Neural cell (in vitro differentiated cells): ENCODE measurements around the gene EIF3I. TPM values are rescaled to one million over a fixed set of nuclear protein-coding genes. Genes with fewer than 3 reads are reported as not detected.
A peak's percentile ranks its signal among the peaks of the same experiment; 100 is the strongest.

ENCODE experiments used
- H2AFZ ChIP-seq: fragments of 200-600, 300-800 bp; sonication (generic), shearing (Covaris generic); 2 replicates; pipeline ENCODE4 v1.6.0; 2014; ENCODE audit warnings: low read depth, mild to moderate bottlenecking, antibody characterized with exemption, low read length, moderate library complexity
- H3F3A ChIP-seq: fragments of 200-600 bp; shearing (Covaris generic); 2 replicates; pipeline ENCODE4 v1.6.1; 2016; ENCODE audit warnings: mild to moderate bottlenecking, moderate library complexity, mixed read lengths, antibody characterized with exemption, low read length; ENCODE audit not compliant: insufficient read depth, poor library complexity, severe bottlenecking
- H3K27ac ChIP-seq: fragments of 200-600, 300-800 bp; sonication (generic), shearing (Covaris generic); 2 replicates; pipeline ENCODE4 v1.5.1; 2014; ENCODE audit warnings: mild to moderate bottlenecking, low read length, moderate library complexity
- H3K27me3 ChIP-seq: fragments of 300-800, 200-600 bp; sonication (generic), shearing (Covaris generic); 2 replicates; pipeline ENCODE4 v1.6.0; 2014; ENCODE audit warnings: mild to moderate bottlenecking, low read depth, low read length, moderate library complexity; ENCODE audit not compliant: insufficient read depth
- H3K36me3 ChIP-seq: fragments of 300-800, 200-600 bp; sonication (generic), shearing (Covaris generic); 2 replicates; pipeline ENCODE4 v1.5.1; 2014; ENCODE audit warnings: mild to moderate bottlenecking, antibody characterized with exemption, low read length, moderate library complexity; ENCODE audit not compliant: insufficient read depth
- H3K4me2 ChIP-seq: fragments of 300-800, 200-600 bp; sonication (generic), shearing (Covaris generic); 2 replicates; pipeline ENCODE4 v1.6.0; 2014; ENCODE audit warnings: mild to moderate bottlenecking, low read length
- H3K4me3 ChIP-seq: fragments of 300-800, 200-600 bp; sonication (generic), shearing (Covaris generic); 2 replicates; pipeline ENCODE4 v1.5.1; 2014; ENCODE audit warnings: mild to moderate bottlenecking, low read length, moderate library complexity
- H3K79me2 ChIP-seq: fragments of 200-600 bp; shearing (Covaris generic); replicated peaks from 2 replicates; pipeline ENCODE4 v1.6.0; 2014; ENCODE audit warnings: mild to moderate bottlenecking, low read length, moderate library complexity; ENCODE audit not compliant: insufficient read depth
- H3K9ac ChIP-seq: fragments of 300-800, 200-600 bp; sonication (generic), shearing (Covaris generic); 2 replicates; pipeline ENCODE4 v1.6.1; 2016; ENCODE audit warnings: mild to moderate bottlenecking, low read length, mixed read lengths
- H3K9me2 ChIP-seq: fragments of 200-600 bp; shearing (Covaris generic); 2 replicates; pipeline ENCODE4 v1.6.1; 2016; ENCODE audit warnings: mild to moderate bottlenecking, low read length, mixed read lengths; ENCODE audit not compliant: insufficient read depth
- H3K9me3 ChIP-seq: fragments of 200-600, 300-800 bp; sonication (generic), shearing (Covaris generic); 2 replicates; pipeline ENCODE4 v1.6.1; 2016; ENCODE audit warnings: mild to moderate bottlenecking, mixed run types, low read length, moderate library complexity, mixed read lengths
- H4K20me1 ChIP-seq: fragments of 200-600 bp; shearing (Covaris generic); 2 replicates; pipeline ENCODE4 v1.6.1; 2016; ENCODE audit warnings: mild to moderate bottlenecking, mixed run types; ENCODE audit not compliant: insufficient read depth
- CTCF ChIP-seq: fragments of 450-650 bp; IDR thresholded peaks from 2 replicates; pipeline ENCODE4 v1.5.1; 2014; ENCODE audit warnings: antibody characterized with exemption, mild to moderate bottlenecking, moderate library complexity; ENCODE audit not compliant: poor library complexity, severe bottlenecking
- EP300 ChIP-seq: fragments of 450-650 bp; conservative IDR thresholded peaks from 2 replicates; pipeline ENCODE4 v1.6.1; 2014; ENCODE audit warnings: antibody characterized with exemption, mild to moderate bottlenecking, moderate library complexity; ENCODE audit not compliant: poor library complexity, severe bottlenecking
- EZH2 ChIP-seq: fragments of 200-600, 300-800 bp; shearing (Covaris generic), sonication (generic); IDR thresholded peaks from 2 replicates; pipeline ENCODE4 v1.6.1; 2014; ENCODE audit warnings: antibody characterized with exemption, low read length, borderline replicate concordance, mild to moderate bottlenecking; ENCODE audit not compliant: insufficient read depth, poor library complexity, severe bottlenecking
- MXI1 ChIP-seq: fragments of 450-650 bp; conservative IDR thresholded peaks from 2 replicates; pipeline ENCODE4 v1.6.1; 2014; ENCODE audit warnings: antibody characterized with exemption, mild to moderate bottlenecking; ENCODE audit not compliant: poor library complexity, severe bottlenecking
- POLR2AphosphoS5 ChIP-seq: IDR thresholded peaks from 2 replicates; pipeline ENCODE4 v1.6.1; 2012
- RAD21 ChIP-seq: fragments of 450-650 bp; conservative IDR thresholded peaks from 2 replicates; pipeline ENCODE4 v1.6.1; 2014; ENCODE audit warnings: antibody characterized with exemption, mild to moderate bottlenecking, moderate library complexity
- SMC3 ChIP-seq: fragments of 450-650 bp; conservative IDR thresholded peaks from 2 replicates; pipeline ENCODE4 v1.6.1; 2014; ENCODE audit warnings: antibody characterized with exemption, mild to moderate bottlenecking, moderate library complexity; ENCODE audit not compliant: poor library complexity
- TAF1 ChIP-seq: IDR thresholded peaks from 2 replicates; pipeline ENCODE4 v1.6.1; 2012; ENCODE audit warnings: low read depth
- polyA plus RNA-seq: library from polyadenylated mRNA; depleted of rRNA; stranded (reverse); fragments of >200 nt; gene quantifications from 2 replicates; pipeline ENCODE4 v1.2.3, GENCODE V29; 2014
- TF ChIP-seq, protein P1 (sequence below): IDR thresholded peaks from 2 replicates; pipeline ENCODE4 v1.6.1; 2012; ENCODE audit warnings: borderline replicate concordance

EIF3I gene
- polyA plus RNA-seq, 1 donor from 2014 or later = 158 TPM

DNA sequence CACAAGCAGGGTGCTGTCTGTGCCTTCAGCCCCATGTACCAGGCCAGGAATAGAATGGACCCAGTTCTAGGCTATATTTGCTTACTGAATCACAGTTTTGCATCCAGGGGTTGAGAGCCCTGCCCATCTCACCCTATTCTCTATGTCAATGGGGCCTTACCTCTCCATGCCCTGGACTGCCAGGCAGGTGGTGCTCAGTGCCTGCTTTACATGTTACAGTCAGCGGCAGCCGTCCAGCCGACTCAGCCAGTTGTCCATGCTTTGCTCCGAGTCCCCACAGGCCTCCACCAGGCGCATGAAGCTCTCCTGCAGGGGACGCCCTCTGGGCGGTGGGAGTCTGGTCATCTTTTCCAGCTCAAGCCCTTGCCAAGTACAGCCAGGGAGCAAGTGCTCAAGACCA lies 12.6 kb downstream of the EIF3I start:
- no peak for TF ChIP-seq CTCF
- H3K27ac ChIP-seq = no peak overlapping the region
- H3K4me3 ChIP-seq = no peak overlapping the region
- H3F3A ChIP-seq = no peaks in the 10 kb centered on the region
- H3K9ac ChIP-seq = no peak overlapping the region
- peaks cover 4% of the 10 kb centered on the region for H3K36me3 ChIP-seq
- no peak overlapping the region for H3K4me2 ChIP-seq
- no peaks in the 10 kb centered on the region for H3K9me2 ChIP-seq
- H3K79me2 ChIP-seq = no peaks in the 10 kb centered on the region
- no peak overlapping the region for H2AFZ ChIP-seq
- peaks cover 3% of the 10 kb centered on the region for H3K27me3 ChIP-seq
- no peaks in the 10 kb centered on the region for H4K20me1 ChIP-seq
- H3K9me3 ChIP-seq = no peaks in the 10 kb centered on the region

DNA sequence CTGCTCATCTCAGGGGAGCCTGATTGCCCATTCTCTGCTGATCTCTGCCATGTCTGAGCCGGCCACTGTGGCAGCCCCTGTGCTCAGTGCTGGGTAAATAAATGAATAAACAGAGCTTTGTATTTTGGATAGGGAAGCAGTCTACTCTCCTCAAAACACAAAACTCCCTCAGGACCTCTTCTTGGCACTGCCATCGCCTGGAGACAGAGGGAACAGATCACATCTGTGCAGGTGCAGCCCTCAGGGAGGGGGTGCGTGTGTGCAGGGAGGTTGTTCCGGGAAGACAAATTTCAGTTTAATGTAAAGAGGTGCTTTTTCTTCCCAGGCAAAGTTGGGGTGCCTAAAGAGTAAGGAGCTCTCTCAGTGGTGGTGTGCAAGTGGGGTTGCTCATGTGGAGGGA lies 17.1 kb downstream of the EIF3I start:
- Histone ChIP-seq H3K79me2 (no peaks in the 10 kb centered on the region), H3K4me2 (no peak overlapping the region), H3K4me3 (no peak overlapping the region), H3K9me3 (no peaks in the 10 kb centered on the region), H3K27ac (no peak overlapping the region), H3K9me2 (no peaks in the 10 kb centered on the region), H4K20me1 (no peaks in the 10 kb centered on the region), H3K27me3 (peaks cover 24% of the 10 kb centered on the region), H2AFZ (no peak overlapping the region), H3K36me3 (no peaks in the 10 kb centered on the region), H3F3A (no peaks in the 10 kb centered on the region), H3K9ac (no peak overlapping the region)
- no peak for TF ChIP-seq POLR2AphosphoS5

- Histone ChIP-seq H3K9me3 (no peaks in the 10 kb centered on the region), H3K9me2 (no peaks in the 10 kb centered on the region), H4K20me1 (no peaks in the 10 kb centered on the region), H3K27ac (no peak overlapping the region), H3K27me3 (peaks cover 24% of the 10 kb centered on the region), H3K9ac (no peak overlapping the region), H3K4me3 (peak overlapping the region; percentile 60), H3K36me3 (no peaks in the 10 kb centered on the region), H3F3A (no peaks in the 10 kb centered on the region), H2AFZ (no peak overlapping the region), H3K4me2 (no peak overlapping the region), H3K79me2 (no peaks in the 10 kb centered on the region)
- TF ChIP-seq, protein P1, sequence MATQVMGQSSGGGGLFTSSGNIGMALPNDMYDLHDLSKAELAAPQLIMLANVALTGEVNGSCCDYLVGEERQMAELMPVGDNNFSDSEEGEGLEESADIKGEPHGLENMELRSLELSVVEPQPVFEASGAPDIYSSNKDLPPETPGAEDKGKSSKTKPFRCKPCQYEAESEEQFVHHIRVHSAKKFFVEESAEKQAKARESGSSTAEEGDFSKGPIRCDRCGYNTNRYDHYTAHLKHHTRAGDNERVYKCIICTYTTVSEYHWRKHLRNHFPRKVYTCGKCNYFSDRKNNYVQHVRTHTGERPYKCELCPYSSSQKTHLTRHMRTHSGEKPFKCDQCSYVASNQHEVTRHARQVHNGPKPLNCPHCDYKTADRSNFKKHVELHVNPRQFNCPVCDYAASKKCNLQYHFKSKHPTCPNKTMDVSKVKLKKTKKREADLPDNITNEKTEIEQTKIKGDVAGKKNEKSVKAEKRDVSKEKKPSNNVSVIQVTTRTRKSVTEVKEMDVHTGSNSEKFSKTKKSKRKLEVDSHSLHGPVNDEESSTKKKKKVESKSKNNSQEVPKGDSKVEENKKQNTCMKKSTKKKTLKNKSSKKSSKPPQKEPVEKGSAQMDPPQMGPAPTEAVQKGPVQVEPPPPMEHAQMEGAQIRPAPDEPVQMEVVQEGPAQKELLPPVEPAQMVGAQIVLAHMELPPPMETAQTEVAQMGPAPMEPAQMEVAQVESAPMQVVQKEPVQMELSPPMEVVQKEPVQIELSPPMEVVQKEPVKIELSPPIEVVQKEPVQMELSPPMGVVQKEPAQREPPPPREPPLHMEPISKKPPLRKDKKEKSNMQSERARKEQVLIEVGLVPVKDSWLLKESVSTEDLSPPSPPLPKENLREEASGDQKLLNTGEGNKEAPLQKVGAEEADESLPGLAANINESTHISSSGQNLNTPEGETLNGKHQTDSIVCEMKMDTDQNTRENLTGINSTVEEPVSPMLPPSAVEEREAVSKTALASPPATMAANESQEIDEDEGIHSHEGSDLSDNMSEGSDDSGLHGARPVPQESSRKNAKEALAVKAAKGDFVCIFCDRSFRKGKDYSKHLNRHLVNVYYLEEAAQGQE = no peak
- TF ChIP-seq POLR2AphosphoS5 (no peak), RAD21 (no peak), EP300 (no peak), SMC3 (no peak), CTCF (no peak), EZH2 (no peak), TAF1 (no peak), MXI1 (no peak)
Measured at GRCh38 chr1:32239790-32240139, 17.6 kb downstream of the EIF3I start.
